Breast epithelium (tissue), 4 donors: ENCODE results near the gene AMBP. TPM values are rescaled to one million over a fixed set of nuclear protein-coding genes. Genes with fewer than 3 reads are reported as not detected.

Source experiments
- DNase-seq, 2 donors: peaks; one replicate each; pipeline ENCODE4 v3.0.0-alpha.2; 2019; ENCODE audit warnings: low spot score in 2 of 2
- H3K27ac ChIP-seq, 2 donors: fragments of 200-600 bp; sonication (generic) in 1 of 2; one replicate each; pipeline ENCODE4 v1.5.1; 2016 to 2019; ENCODE audit warnings: mild to moderate bottlenecking in 1 of 2
- H3K27me3 ChIP-seq, 2 donors: fragments of 200-600 bp; sonication (generic) in 1 of 2; one replicate each; pipeline versions ENCODE4 v1.5.1 to v1.6.0; 2017 to 2019; ENCODE audit warnings: control low read depth in 1 of 2, mild to moderate bottlenecking in 1 of 2
- H3K36me3 ChIP-seq: fragments of 200-600 bp; one replicate; pipeline ENCODE4 v1.5.1; 2019
- H3K4me1 ChIP-seq, 2 donors: fragments of 200-600 bp; sonication (generic); one replicate each; pipeline ENCODE4 v1.5.1; 2016 to 2019; ENCODE audit warnings: control low read depth in 1 of 2
- H3K4me3 ChIP-seq, 3 donors: fragments of 200-600 bp; sonication (generic); 1 replicate in 2 of 3; 2 replicates in 1 of 3; pipeline ENCODE4 v1.5.1; 2016 to 2019; ENCODE audit warnings: mild to moderate bottlenecking in 3 of 3, moderate library complexity in 2 of 3
- H3K9me3 ChIP-seq, 2 donors: fragments of 200-600 bp; sonication (generic) in 1 of 2; one replicate each; pipeline ENCODE4 v1.5.1; 2016 to 2019; ENCODE audit warnings: control low read depth in 1 of 2
- POLR2A ChIP-seq: fragments of 450-650 bp; IDR thresholded peaks from one replicate; pipeline ENCODE4 v1.6.1; 2016; ENCODE audit warnings: antibody characterized with exemption, mild to moderate bottlenecking, moderate library complexity
- POLR2AphosphoS5 ChIP-seq, 3 donors: sonication (generic); formaldehyde crosslinking; IDR thresholded peaks; one replicate each; pipeline ENCODE4 v1.6.1; 2017; ENCODE audit warnings: antibody characterized with exemption in 3 of 3
- intact Hi-C: fragments of 100-400 bp; cut with DNase I; formaldehyde crosslinking; loops from one replicate; pipeline ENCODE4 v1.15.1; 2023; ENCODE audit warnings: low total_unique reads
- total RNA-seq, 3 donors: library from RNA; depleted of rRNA; stranded (reverse); fragments of >200 nt; gene quantifications; one replicate each; pipeline ENCODE4 v1.1.0, GENCODE V29; 2016
- TF ChIP-seq, protein P1 (sequence below), 3 donors: fragments of 450-650 bp; IDR thresholded peaks; one replicate each; pipeline ENCODE4 v1.5.1; 2016 to 2017; ENCODE audit warnings: antibody characterized with exemption in 3 of 3, mild to moderate bottlenecking in 3 of 3, moderate library complexity in 3 of 3

AMBP gene
- total RNA-seq, 3 donors from 2014 or later: 0.66 TPM; not detected in 2

DNA sequence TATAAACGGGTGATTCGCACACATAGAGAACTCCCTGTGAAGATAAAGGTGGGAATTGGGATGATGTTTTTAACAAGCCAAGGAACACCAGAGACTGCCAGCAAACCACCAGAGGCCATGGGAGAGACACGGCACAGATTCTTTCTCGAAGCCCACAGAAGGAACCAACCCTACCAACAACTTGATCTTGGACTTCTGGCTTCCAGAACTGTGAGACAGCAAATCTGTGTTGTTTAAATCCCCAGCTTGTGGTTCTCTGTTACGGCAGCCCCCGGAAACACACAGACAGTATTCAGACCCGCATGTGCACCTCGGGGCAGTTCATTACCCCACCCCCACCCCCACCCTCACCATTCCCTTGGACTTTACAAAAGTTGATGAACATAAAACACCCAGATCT lies 12.8 kb downstream of the AMBP start:
- no peaks in the 10 kb centered on the region for H3K4me1 ChIP-seq
- DNase-seq: no peak
- TF ChIP-seq POLR2A (no peak), POLR2AphosphoS5 (IDR thresholded peaks at IDR 0.05) (no peak)
- TF ChIP-seq, protein P1, sequence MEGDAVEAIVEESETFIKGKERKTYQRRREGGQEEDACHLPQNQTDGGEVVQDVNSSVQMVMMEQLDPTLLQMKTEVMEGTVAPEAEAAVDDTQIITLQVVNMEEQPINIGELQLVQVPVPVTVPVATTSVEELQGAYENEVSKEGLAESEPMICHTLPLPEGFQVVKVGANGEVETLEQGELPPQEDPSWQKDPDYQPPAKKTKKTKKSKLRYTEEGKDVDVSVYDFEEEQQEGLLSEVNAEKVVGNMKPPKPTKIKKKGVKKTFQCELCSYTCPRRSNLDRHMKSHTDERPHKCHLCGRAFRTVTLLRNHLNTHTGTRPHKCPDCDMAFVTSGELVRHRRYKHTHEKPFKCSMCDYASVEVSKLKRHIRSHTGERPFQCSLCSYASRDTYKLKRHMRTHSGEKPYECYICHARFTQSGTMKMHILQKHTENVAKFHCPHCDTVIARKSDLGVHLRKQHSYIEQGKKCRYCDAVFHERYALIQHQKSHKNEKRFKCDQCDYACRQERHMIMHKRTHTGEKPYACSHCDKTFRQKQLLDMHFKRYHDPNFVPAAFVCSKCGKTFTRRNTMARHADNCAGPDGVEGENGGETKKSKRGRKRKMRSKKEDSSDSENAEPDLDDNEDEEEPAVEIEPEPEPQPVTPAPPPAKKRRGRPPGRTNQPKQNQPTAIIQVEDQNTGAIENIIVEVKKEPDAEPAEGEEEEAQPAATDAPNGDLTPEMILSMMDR (IDR thresholded peaks at IDR 0.05): no peak
- no peaks in the 10 kb centered on the region for H3K27me3 ChIP-seq
- intact Hi-C loops: loop anchor here (5.0 kb wide), 1 partner anchor 467 kb away; no protein-coding TSS in a partner anchor
- H3K4me3 ChIP-seq: no peak overlapping the region
- no peaks in the 10 kb centered on the region for H3K9me3 ChIP-seq
- H3K36me3 ChIP-seq: no peaks in the 10 kb centered on the region
- no peak overlapping the region for H3K27ac ChIP-seq

DNA sequence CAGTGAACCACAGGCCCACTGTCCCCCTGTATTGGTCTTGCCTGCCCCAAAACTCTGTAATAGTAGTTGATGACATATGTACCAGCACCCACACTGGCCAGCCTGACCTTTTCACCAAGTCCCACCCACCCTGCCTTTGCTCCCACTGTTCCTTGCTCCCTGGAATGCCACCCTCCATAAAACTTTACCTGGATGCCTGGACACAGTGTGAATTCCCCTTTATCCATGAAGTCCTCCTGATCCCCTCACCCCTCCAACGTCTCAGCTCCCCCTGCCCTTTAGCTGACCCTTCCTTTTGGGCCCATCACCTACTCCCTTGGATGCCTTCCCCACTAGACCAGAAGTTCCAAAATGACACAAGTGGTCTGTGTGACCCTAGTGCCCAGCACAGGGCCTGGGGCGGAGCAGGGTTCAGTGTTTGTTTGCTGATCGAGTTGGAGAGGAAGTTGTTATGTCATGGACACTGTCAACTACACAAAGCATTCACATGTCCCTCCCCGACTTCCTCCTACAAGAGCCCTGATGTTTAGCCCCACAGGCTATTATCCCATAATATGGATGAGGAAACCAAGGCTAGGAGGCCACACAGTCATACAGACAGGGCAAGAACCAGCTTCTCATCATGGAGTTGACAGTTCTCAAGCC lies 16.1 kb downstream of the AMBP start:
- DNase-seq: no peak
- no peak overlapping the region for H3K27ac ChIP-seq
- H3K9me3 ChIP-seq: no peaks in the 10 kb centered on the region
- no peak overlapping the region for H3K4me3 ChIP-seq
- no peaks in the 10 kb centered on the region for H3K36me3 ChIP-seq
- intact Hi-C loops: no loop called here
- no peaks in the 10 kb centered on the region for H3K4me1 ChIP-seq
- no peaks in the 10 kb centered on the region for H3K27me3 ChIP-seq
- TF ChIP-seq POLR2AphosphoS5 (IDR thresholded peaks at IDR 0.05): no peak
- TF ChIP-seq, protein P1 (IDR thresholded peaks at IDR 0.05): no peak
- TF ChIP-seq POLR2A: no peak

DNA sequence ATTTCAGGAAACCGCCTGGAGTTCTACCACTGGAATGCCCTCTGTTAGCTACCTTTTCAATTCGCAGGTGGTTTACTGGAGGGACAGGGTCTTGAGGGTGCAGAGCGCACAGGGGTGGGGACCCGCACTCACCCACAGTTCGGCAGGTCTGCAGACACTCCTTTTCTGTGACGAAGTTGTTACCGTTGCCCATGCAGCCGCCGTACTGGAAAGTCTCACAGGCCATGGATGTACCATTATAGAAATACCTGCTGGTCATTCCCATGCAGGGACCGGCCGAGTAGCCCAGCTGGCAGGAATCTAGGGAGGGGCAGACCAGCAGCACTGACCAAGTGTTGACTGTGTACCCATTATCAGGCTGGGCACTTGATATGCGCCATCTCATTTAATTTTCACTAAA lies 16.8 kb downstream of the AMBP start:
- Histone ChIP-seq H3K4me1 (no peaks in the 10 kb centered on the region), H3K4me3 (no peak overlapping the region), H3K27ac (no peak overlapping the region), H3K36me3 (no peaks in the 10 kb centered on the region), H3K27me3 (no peaks in the 10 kb centered on the region), H3K9me3 (no peaks in the 10 kb centered on the region)
- no peak for TF ChIP-seq POLR2AphosphoS5 (IDR thresholded peaks at IDR 0.05)
- TF ChIP-seq POLR2A: no peak
- TF ChIP-seq, protein P1 (IDR thresholded peaks at IDR 0.05): no peak
- intact Hi-C loops: no loop called here
- peak in 1 of 2 donors; percentile 7 for DNase-seq

DNA sequence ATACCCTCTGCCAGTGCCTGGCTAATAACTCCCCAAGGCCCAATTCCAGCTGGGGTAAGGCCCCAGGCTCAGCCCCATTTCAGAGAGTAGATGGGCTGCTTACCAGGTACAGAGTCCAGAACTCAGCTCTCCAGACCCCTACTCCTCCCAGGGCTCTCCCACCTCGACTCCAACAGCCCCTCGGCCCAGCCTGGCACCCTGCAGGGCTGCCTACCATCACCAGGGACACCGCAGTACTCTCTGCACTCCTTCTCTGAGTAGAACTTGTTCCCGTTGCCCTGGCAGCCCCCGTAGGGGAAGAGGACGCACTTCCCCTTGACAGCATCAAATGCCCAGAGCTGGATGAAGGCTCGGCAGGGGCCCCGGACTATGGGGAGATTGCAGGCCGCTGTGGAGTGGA lies 17.4 kb downstream of the AMBP start:
- no peak for TF ChIP-seq POLR2AphosphoS5 (IDR thresholded peaks at IDR 0.05)
- no peak for TF ChIP-seq POLR2A
- TF ChIP-seq, protein P1 (IDR thresholded peaks at IDR 0.05): no peak
- intact Hi-C loops: no loop called here
- no peaks in the 10 kb centered on the region for H3K4me1 ChIP-seq
- no peaks in the 10 kb centered on the region for H3K36me3 ChIP-seq
- H3K9me3 ChIP-seq: no peaks in the 10 kb centered on the region
- H3K27ac ChIP-seq: no peak overlapping the region
- peak in 1 of 2 donors; percentile 14 for DNase-seq
- H3K4me3 ChIP-seq: no peak overlapping the region
- no peaks in the 10 kb centered on the region for H3K27me3 ChIP-seq

DNA sequence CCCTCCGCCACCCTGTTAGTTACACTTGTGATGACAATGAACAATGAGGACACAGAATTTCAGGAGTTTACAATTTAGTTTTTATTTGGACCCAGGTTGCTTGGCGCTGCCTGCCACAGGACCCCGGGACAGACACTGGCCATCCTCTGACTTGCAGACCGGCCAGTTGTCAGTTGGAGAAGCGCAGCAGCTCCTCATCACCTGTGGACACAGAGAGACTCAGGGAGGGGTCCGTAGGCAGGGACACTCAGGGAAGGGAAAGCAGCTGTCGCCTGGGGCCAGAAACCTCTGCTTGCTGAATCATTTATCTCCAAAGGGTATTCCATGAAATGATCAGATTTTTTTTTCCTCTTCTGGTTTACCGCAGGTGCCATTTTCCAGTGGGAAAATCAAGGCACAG lies 18.0 kb downstream of the AMBP start:
- H3K27ac ChIP-seq: no peak overlapping the region
- H3K4me3 ChIP-seq: no peak overlapping the region
- DNase-seq: no peak
- H3K4me1 ChIP-seq: no peaks in the 10 kb centered on the region
- H3K9me3 ChIP-seq: no peaks in the 10 kb centered on the region
- intact Hi-C loops: no loop called here
- no peaks in the 10 kb centered on the region for H3K27me3 ChIP-seq
- H3K36me3 ChIP-seq: no peaks in the 10 kb centered on the region
- no peak for TF ChIP-seq POLR2A
- no peak for TF ChIP-seq POLR2AphosphoS5 (IDR thresholded peaks at IDR 0.05)
- TF ChIP-seq, protein P1 (IDR thresholded peaks at IDR 0.05): no peak
